GM21528 (cell line): ENCODE data around the gene USF3.

Experiments
- ATAC-seq: cut with Tn5 transposase; IDR thresholded peaks from one replicate; pipeline ENCODE4 v1.9.1; 2021; ENCODE audit warnings: mild to moderate bottlenecking, moderate library complexity; ENCODE audit not compliant: unreplicated experiment, low FRiP score

Gene USF3

DNA sequence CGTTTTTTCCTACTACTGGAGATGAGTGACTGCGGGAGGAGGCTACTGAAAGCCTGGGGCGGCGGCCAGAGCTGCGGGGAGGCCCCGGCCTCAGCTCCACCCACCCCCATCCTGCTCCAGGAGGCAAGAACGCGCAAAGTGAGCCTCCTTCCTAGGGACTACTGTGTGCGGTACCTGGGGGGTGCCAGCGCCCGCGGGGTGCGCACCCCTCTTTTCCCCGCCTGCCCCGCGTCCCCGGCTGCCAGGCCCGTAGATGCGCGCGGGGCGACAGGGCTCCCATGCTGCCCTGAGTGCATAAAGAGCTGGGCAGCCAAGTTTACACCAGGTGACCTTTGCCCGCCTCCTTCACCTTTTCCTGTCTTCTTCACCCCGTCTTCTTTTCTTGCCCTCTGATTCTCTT is 2.5 kb upstream of the USF3 start:
- no peak for ATAC-seq

DNA sequence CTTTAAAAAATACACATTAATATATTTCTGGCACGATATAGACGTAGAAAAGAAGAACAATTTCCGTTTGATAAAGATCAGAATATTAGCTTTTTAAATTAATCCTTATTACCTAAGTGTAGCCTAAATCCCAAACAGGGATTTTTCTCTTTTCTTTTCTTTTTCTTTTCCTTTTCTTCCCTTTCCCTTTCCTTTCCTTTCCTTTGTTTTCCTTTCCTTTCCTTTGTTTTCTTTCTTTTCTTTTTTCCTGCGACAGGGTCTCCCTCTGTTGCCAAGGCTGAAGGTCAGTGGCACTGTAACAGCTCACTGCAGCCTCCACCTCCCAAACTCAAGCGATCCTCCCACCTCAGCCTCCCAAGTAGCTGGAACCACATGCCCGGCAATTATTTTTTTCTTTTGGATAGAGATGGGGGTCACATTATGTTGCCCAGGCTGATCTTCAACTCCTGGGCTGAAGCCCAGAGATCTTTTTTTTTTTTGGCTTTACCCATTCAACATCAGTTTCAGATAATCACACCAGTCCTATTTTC is 1.8 kb upstream of the USF3 start:
- no peak for ATAC-seq

DNA sequence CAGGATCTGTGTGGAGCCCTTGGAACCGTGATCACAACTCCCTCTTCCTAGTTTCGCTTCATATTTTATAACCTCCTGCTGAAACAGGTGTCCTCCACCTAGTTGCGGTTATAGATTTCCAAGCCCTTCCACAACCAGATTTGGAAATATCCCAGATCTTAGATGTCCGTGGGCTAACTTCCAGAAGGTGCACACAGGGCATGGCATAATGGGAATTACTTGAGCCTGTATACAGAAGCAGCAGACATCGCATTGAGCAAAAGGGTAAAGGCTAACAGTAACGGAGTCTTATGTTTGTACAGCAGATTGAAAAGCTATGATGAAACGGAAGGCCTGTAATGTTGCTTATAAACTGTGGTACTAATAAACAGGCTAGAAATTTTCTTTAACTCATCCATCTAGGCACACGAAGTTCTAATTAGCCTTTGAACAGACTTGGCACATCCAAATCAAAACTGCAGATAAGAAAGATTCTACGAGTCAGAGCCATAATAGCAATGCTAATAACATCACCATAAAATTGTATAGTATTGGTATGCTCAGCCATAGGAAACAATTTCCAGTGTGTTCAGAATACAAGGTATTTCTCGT is 1.2 kb upstream of the USF3 start:
- ATAC-seq, result no peak

DNA sequence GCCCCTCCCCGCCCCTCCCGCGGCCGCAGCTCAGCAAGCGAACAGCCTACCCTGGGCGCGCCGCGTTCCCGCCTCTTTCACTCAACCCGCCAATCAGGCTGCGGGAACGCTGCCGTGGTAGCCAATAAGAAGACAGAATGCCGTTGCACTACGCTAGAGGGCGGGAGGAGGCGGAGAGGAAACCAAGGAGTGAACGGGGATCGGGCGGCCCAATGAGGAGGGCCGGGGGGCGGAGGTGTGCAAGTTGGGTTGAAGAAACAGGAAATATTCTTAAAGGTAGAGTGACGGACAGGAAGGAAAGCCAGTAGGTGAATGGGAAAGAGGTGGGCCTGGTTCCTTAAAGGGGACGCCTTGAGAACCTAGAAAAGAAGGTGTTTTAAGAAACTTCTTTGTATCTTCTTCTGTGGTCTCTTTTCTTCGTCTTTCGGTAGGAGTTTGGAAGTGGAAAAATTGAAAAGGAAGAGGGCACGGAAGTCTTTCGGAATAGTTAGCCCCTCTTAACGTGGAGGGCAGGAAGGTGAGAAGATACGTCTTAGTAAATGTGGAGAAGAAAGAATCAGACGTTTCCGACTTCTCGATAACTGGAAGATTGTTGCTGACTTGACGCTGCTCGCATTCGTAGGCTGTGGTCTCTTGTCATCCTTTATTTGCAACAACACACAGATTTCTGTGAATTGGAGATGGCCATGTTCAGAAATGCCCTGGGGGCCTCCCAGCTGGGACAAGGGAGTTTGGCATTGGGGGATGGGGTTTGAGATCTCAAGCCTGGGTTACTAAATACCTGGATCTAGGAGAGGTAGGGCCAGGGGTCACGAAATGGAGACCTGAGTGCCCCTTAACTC is 437 bp upstream of the USF3 start:
- ATAC-seq, result peak; percentile 96

DNA sequence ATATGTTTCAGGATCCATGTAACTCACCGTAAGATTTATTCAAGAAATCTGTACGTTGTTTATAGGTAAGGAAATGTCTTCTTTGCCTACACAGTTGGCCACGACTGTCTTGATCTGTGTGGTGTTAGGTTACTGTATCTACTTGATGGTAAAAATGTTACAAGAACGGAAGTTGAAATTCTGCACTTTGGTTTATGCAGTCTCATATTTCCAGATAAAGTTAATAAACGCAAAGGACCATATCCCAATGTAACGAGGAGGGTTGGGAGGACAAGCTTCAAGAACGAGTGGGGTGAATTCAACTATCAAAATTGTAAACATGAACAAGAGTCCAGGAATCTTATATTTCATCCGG is 1.0 kb downstream of the USF3 start:
- no peak for ATAC-seq

DNA sequence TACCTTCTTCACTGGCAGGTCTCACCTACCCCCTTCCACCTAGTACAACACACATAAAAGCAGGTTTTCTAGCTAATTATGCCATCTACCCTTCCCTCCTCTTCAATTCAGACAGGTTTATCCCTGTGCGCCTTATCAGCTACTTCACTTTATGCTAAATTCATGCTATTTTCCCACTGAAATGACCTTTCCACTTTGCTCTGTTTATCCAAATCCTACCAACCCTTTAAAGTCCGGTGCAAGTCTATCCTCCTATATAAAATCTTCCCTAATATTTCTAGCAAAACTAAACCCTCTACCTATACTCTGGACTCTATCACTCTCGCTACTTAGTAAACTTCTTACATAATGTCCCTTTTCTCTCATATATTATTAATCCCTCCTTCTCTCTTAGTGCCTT is 6.0 kb downstream of the USF3 start:
- no peak for ATAC-seq

DNA sequence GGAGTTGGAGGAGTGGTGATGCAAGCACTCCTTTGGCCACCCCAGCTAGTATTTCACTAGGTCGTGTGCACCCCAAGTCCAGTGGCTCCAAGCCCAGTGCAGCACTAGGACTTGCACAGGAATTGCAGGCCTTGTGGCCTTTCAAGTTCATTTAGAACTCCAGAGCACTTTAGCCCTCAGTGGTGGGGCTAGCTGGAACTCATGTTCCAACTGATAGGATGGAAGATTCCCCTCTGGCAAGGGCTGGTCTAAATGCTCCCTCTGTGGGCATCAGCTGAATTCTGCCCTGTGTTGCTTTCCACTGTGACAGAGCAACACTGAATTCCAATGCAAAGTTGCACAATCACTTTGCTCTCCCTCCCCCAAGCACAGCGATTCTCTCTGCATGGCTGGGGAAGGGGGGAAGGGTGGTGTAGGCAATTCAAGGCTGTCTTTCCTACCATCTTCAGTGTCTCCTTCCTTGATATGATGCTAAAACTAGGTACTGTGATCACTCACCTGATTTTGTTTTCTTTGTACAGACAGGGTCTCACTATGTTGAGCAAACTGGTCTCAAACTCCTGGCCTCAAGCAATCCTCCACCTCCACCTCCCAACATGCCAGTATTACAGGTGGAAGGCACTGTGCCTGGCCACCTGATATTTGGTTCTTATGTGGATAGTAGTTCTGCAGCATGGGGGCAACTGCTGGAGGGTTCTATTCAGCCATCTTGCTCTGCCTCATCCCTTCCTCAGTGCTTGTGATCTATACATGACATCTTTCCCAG is 10.3 kb downstream of the USF3 start:
- ATAC-seq, result no peak

DNA sequence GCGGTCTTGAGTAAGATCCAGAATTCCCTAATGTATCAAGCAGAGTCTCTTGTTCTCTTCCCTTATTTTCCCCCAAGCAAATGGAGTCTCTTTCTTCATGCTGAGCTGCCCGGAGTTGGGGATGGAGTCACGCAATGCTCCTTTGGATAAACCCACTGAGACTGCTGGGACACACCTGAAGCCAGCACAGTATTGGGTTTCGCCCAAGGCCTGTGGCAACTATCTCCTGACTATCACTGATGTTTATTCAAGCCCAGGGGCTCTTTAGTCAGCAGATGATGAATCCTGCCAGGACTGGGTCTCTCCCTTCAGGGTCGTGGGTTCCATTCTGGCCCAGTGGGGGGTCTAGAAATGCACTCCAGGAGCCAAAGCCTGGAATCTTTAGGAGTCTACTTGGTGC is 11.3 kb downstream of the USF3 start:
- ATAC-seq, result no peak

DNA sequence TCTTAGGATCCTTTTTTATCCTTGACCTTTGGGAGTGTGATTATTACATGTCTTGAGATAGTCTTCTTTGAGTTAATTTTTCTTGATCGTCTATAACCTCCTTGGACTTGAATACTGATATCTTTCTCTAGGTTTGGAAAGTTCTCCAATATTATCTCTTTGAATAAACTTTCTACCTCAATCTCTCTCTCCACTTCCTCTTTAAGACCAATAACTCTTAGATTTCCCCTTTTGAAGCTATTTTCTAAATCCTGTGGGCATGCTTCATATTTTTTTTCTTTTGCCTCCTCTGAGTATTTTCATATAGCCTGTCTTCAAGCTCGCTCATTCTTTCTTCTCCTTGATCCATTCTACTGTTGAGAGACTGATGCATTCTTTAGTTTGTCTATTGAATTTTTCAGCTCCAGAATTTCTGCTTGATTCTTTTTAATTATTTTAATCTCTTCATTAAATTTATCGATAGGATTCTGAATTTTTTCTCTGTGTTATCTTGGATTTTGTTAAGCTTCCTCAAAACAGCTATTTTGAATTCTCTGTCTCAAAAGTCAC is 12.1 kb downstream of the USF3 start:
- no peak for ATAC-seq

DNA sequence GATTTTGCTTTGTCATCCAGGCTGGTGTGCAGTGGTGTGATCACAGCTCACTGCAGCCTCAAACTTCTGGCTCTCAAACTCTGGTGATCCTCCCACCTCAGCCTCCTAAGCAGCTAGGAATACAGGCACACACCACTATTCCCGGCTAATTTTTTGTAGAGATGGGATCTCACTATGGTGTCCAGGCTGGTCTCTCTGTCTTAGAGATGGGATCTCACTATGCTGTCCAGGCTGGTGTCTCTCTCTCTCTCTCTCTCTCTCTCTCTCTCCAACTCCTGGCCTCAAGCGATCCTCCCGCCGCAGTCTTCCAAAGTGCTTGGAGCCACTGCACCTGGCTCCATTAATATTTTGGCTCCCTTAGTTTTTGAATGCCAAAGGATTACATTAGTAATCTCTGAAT is 17.7 kb downstream of the USF3 start:
- no peak for ATAC-seq

DNA sequence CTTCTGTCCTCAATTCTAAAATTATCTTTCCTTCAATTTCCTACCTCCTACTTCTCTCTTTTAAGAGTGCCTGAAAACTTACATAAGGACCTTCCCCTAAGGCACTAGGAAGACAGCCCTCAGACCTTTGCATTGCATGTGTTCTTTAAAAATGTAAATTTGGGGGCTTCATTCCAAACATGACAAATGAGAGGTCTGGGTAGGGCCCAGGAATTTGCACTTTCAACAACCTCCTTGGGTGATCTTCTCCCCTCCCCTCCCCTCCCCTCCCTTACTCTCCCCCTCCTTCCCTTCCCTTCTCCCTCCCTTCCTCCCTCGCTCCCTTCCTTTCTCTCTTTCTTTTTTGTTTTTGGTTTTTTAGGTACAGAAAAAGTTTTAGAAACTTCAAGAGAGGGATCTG is 18.7 kb downstream of the USF3 start:
- ATAC-seq, result no peak

DNA sequence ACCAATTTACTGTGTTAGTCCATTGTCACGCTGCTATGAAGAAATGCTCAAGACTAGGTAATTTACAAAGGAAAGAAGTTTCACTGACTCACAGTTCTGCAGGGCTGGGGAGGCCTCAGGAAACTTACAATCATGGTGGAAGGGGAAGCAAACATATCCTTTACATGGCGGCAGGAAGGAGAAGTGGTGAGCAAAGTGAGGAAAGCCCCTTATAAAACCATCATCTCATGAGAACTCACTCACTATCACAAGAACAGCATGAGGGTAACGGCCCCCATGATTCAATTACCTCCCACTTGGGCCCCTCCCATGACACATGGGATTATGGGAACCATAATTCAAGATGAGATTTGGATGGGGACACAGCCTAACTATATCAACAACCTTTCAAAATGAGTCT is 20.2 kb downstream of the USF3 start:
- ATAC-seq, result no peak

DNA sequence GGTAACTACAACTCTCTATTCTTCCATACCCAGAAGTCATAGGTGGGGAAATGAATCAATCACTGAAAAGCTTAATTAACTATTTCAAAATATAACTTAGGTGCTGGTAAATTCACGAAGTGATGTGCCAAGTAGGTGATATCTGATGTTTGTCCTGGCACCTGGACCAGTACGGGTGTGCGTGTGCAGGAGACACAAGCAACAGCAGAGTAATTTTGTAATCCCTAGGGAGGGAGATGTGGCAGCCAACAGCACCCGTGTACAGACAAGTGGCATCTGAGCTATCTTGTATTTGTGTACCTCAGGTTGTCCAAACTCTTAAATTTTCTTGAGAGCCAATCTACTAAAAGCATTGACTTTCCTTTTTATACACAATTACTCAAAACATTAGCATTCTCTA is 22.8 kb downstream of the USF3 start:
- no peak for ATAC-seq

DNA sequence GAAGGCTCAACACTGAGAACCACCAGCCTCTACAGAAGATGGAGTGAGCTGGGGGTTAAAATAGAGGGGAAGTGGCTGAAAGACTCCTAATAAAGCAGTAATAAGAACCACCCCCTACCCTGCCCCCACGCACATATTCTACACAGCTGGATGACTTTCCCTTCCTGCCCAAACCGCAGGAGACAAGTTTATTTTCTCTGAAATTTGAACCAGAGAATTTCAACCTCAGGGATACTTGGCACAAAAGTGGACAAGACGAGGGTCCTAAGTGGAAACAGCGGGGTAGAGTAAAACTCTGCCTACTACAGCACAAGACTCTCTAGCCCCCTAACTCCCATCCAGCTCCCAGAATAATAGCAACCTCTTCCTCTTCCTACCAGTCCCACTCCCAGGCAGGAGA is 28.4 kb downstream of the USF3 start:
- ATAC-seq, result no peak

DNA sequence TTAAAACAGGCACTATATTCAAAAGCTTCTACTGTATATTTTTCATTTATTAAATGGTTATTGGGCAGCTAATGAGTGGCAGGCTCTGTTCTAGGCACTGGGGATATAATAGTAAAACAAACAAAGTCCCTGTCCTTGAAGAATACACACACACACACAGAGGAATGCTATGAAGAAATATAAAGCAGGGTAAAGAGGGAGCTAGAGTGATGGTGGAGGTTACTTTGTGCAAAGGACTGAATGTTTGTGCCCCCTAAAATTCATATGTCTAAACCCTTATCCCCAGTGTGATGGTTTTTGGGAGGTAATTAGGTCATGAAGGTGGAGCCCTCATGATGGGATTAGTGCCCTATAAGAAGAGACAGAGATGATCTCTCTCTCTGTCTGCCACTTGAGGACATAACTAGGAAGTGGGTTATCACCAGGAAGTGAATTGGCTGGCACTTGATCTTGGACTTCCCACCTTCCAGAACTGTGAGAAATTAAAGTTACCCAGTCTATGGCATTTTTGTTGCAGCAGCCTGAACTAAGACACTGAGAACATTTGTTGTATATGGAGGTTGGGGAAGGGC is 31.8 kb downstream of the USF3 start:
- no peak for ATAC-seq

DNA sequence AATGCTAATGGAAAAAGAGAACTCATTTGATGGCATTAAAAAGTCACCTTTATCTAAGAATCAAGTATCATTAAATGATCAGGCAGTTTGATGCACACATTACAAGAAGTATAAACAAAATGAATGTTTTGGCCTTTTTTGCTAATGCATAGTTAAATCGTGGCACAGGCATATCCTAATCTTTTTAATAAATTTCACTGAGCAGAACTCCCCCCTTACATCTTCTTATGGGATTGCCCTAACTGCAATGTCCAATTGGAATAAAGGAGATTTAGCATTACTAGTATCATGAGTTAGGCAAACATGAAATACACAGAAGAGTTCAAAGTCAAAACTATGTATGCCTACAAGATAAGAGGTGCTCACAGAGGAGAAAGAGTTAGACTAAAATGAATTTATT is 32.7 kb downstream of the USF3 start:
- ATAC-seq, result no peak

DNA sequence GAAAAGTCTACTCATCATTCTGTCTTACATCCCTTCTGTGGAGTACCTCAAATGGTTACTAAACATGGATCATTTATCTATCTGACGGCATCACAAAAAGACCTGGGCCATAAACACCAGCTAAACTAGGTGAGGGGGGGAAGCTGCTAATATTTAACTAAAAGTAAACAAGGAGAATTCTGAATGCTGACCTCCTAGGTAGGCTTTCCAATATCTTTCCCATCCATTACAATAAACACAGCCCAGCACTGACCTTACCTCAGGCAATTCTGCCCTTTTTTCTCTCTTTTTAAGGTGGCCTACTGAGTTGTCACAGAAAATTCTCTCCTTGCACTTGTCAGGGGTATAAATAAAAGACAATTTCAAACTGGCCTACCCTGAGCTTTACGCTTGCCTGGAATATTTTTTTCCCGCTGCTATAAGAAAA is 33.1 kb downstream of the USF3 start:
- no peak for ATAC-seq

DNA sequence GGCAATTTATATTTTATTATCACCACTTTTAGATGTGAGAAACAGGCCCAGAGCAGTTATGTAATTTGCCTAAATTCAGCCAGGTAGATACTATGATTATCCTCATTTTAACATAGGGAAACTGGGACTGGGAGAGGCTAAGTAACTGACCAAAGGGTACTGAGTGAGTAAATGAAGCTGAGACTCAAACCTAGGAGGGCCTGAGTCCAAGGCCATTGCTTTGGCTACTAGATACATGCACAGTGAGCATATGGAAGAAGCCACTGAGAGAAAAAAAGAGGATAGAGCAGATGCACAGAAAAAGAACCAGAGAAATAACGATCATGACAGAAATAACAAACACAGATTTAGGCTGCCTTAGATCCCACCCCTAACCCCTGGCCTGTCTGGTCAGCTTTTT is 33.6 kb downstream of the USF3 start:
- no peak for ATAC-seq

DNA sequence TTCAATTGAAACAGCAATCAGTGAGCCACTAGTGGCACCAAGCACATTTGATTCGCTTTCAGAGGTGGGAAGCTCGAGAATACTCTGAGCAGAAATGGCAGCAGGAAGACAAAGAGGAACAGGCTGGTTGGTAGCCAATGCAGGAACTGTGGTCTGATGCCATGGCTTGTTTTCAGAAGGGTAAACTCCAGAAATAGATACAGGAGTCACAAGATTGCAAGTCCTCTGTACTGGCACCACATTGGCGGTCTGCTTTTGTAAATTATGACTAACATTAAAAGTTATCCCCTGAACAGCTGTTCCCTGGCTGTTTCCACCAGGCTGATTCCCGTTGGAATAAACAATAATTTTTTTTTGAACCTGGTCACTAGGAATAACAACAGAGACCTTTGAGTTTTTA is 35.5 kb downstream of the USF3 start:
- ATAC-seq, result no peak

DNA sequence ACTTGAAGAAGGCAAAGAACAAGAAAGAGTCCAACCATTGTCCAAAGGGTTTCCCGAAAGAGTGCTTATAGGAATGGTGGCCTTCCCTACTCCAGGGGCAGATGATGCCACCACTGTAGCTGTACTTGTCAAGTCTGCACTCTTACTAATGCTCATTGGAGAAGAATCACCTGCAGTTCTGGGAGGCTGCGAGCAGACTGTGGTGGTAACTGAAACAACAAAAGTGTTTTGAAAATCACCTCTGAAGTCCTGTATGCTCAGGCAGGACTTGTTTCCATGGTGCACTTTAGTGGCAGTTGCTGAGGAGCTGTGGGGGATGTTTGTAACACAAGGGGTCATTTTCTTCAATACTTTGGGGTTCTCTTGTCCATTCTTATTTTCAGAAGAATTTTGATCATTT is 36.0 kb downstream of the USF3 start:
- ATAC-seq, result no peak

DNA sequence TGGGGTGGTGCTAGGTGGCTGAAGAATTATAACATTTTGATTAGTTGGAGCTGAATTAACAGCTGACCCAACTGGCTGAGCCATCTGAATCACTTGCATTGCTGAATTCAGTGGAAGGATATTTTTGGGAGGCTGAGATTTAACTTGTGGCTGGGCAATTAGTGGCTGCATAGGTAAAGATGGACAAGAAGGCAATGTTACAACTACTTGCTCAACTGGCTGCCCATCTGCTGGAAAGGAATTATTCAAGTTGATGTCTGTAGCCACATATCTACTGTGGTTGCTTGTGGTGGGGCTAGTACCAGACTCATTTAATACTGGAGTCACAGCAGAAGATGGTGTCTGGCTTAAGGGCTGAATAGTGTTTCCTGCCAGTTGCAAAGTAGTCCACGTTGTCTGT is 36.4 kb downstream of the USF3 start:
- no peak for ATAC-seq
